Neuronal stem cell (in vitro differentiated cells): ENCODE data around the gene THAP5.

Experiments used
- DNase-seq: peaks from one replicate; pipeline ENCODE4 v3.0.0-alpha.2; 2013; ENCODE audit warnings: low spot score
- H2AFZ ChIP-seq: one replicate; pipeline ENCODE4 v1.6.1; 2013; ENCODE audit warnings: mild to moderate bottlenecking, low read length, inconsistent platforms
- H2AK5ac ChIP-seq: 2 replicates; pipeline ENCODE4 v1.6.1; 2013; ENCODE audit warnings: low read depth, mild to moderate bottlenecking, inconsistent platforms, low read length, moderate library complexity, mixed read lengths
- H2BK120ac ChIP-seq: 2 replicates; pipeline ENCODE4 v1.6.1; 2013; ENCODE audit warnings: low read depth, mild to moderate bottlenecking, inconsistent platforms, low read length, moderate library complexity, mixed read lengths
- H2BK12ac ChIP-seq: one replicate; pipeline ENCODE4 v1.6.1; 2013; ENCODE audit warnings: low read length, inconsistent platforms
- H2BK15ac ChIP-seq: 2 replicates; pipeline ENCODE4 v1.6.1; 2013; ENCODE audit warnings: mild to moderate bottlenecking, low read length, inconsistent platforms, mixed read lengths
- H2BK5ac ChIP-seq: one replicate; pipeline ENCODE4 v1.6.1; 2013; ENCODE audit warnings: inconsistent platforms, mild to moderate bottlenecking, low read length, moderate library complexity
- H3K14ac ChIP-seq: one replicate; pipeline ENCODE4 v1.6.1; 2013; ENCODE audit warnings: low read length, inconsistent platforms
- H3K18ac ChIP-seq: 2 replicates; pipeline ENCODE4 v1.6.1; 2013; ENCODE audit warnings: low read length, inconsistent platforms
- H3K23ac ChIP-seq: 2 replicates; pipeline ENCODE4 v1.6.1; 2013; ENCODE audit warnings: low read depth, mild to moderate bottlenecking, mixed read lengths, low read length, inconsistent platforms; ENCODE audit not compliant: poor library complexity
- H3K27ac ChIP-seq: replicated peaks from 3 replicates; pipeline ENCODE4 v1.5.1; 2013; ENCODE audit warnings: low read length, inconsistent platforms
- H3K27me3 ChIP-seq, 3 experiments: 2 replicates each; pipeline ENCODE4 v1.6.1; 2013; ENCODE audit warnings: low read length in 3 of 3, mild to moderate bottlenecking in 2 of 3, inconsistent platforms in 1 of 3, low read depth in 1 of 3, mixed read lengths in 1 of 3, moderate library complexity in 1 of 3; ENCODE audit not compliant: control insufficient read depth in 3 of 3, insufficient read depth in 3 of 3
- H3K36me3 ChIP-seq, 2 donors: replicated peaks in 1 of 2; 2 replicates each; pipeline ENCODE4 v1.6.1; 2013; ENCODE audit warnings: low read length in 2 of 2; ENCODE audit not compliant: control insufficient read depth in 2 of 2, insufficient read depth in 2 of 2
- H3K4ac ChIP-seq: 2 replicates; pipeline ENCODE4 v1.6.1; 2013; ENCODE audit warnings: inconsistent platforms, mild to moderate bottlenecking, low read length, moderate library complexity
- H3K4me1 ChIP-seq, 2 donors: 1 replicate in 1 of 2; 2 replicates in 1 of 2; pipeline ENCODE4 v1.6.1; 2013; ENCODE audit warnings: low read length in 2 of 2, low read depth in 1 of 2; ENCODE audit not compliant: control insufficient read depth in 2 of 2, insufficient read depth in 1 of 2
- H3K4me2 ChIP-seq: one replicate; pipeline ENCODE4 v1.6.1; 2013; ENCODE audit warnings: mild to moderate bottlenecking, low read length, inconsistent platforms; ENCODE audit not compliant: insufficient read depth, poor library complexity, severe bottlenecking
- H3K4me3 ChIP-seq, 2 donors: 2 replicates each; pipeline ENCODE4 v1.5.1; 2013; ENCODE audit warnings: low read length in 2 of 2, mild to moderate bottlenecking in 2 of 2, inconsistent platforms in 1 of 2, moderate library complexity in 1 of 2
- H3K79me1 ChIP-seq: one replicate; pipeline ENCODE4 v1.6.1; 2013; ENCODE audit warnings: low read depth, mild to moderate bottlenecking, inconsistent platforms, low read length, moderate library complexity
- H3K9ac ChIP-seq: one replicate; pipeline ENCODE4 v1.6.1; 2013; ENCODE audit warnings: mild to moderate bottlenecking, low read depth, low read length, inconsistent platforms; ENCODE audit not compliant: poor library complexity
- H3K9me3 ChIP-seq, 2 donors: replicated peaks in 1 of 2; 2 replicates each; pipeline versions ENCODE3 to v1.6.1; 2013; ENCODE audit warnings: low read length in 2 of 2, mild to moderate bottlenecking in 2 of 2, inconsistent platforms in 1 of 2, low read depth in 1 of 2, mixed read lengths in 1 of 2, moderate library complexity in 1 of 2; ENCODE audit not compliant: control insufficient read depth in 2 of 2, insufficient read depth in 1 of 2
- H4K8ac ChIP-seq: one replicate; pipeline ENCODE4 v1.6.1; 2013; ENCODE audit warnings: low read depth, mild to moderate bottlenecking, inconsistent platforms, low read length, moderate library complexity
- H4K91ac ChIP-seq: one replicate; pipeline ENCODE4 v1.6.1; 2013; ENCODE audit warnings: low read length, low read depth, mild to moderate bottlenecking, inconsistent platforms; ENCODE audit not compliant: poor library complexity
- WGBS, 2 donors: extraction: QIAGEN DNeasy Blood & Tissue Kit; methylation state at CpG; one replicate each; pipeline ENCODE4 v1.1.7; 2013; ENCODE audit warnings: missing lambda C conversion rate in 2 of 2, mixed read lengths in 1 of 2; ENCODE audit not compliant: insufficient read length in 2 of 2, insufficient replicate concordance in 1 of 2; ENCODE audit errors: extremely low coverage in 2 of 2; 5-methylcytosine and 5-hydroxymethylcytosine counted together

THAP5 gene

GRCh38 chr7:108525327-108525984 is 44.0 kb downstream of the THAP5 start:
- Histone ChIP-seq H3K9ac (peak overlapping the region; percentile 80), H3K4me1 (peaks cover 6 to 15% of the 10 kb centered on the region in 2 donors), H3K4me2 (peak overlapping the region; percentile 55), H3K27me3 (no peaks in the 10 kb centered on the region), H3K23ac (peak overlapping the region; percentile 94), H3K18ac (peak overlapping the region; percentile 96), H3K9me3 (no peaks in the 10 kb centered on the region), H2BK5ac (peak overlapping the region; percentile 94), H2BK15ac (no peak overlapping the region), H3K27ac (peak overlapping the region; percentile 95), H2BK12ac (no peak overlapping the region), H3K14ac (peak overlapping the region; percentile 65), H3K79me1 (peaks cover 1% of the 10 kb centered on the region), H2AK5ac (no peak overlapping the region), H4K8ac (no peak overlapping the region), H2AFZ (peak overlapping the region; percentile 94), H2BK120ac (no peak overlapping the region), H3K4ac (no peak overlapping the region), H3K4me3 (peak overlapping the region; percentile 71 to 85), H4K91ac (no peak overlapping the region), H3K36me3 (no peaks in the 10 kb centered on the region)
- no peak for DNase-seq
- no CpG with 5 or more reads among the region's 22 CpGs for WGBS, 2 donors

GRCh38 chr7:108522780-108523179 is 46.7 kb downstream of the THAP5 start:
- H3K4me3 ChIP-seq = no peak overlapping the region
- WGBS, 2 donors = no CpG with 5 or more reads among the region's 2 CpGs
- no peak for DNase-seq

GRCh38 chr7:108517951-108518350 is 51.6 kb downstream of the THAP5 start:
- Histone ChIP-seq H2BK120ac (no peak overlapping the region), H3K14ac (no peak overlapping the region), H3K18ac (no peak overlapping the region), H3K4me3 (no peak overlapping the region), H3K27me3 (no peaks in the 10 kb centered on the region), H3K4ac (no peak overlapping the region), H4K91ac (no peak overlapping the region), H2BK5ac (no peak overlapping the region), H2BK15ac (no peak overlapping the region), H2BK12ac (no peak overlapping the region), H2AK5ac (no peak overlapping the region), H3K4me1 (no peaks in the 10 kb centered on the region), H4K8ac (no peak overlapping the region), H3K36me3 (peaks cover 0 to 42% of the 10 kb centered on the region in 2 donors), H3K9ac (no peak overlapping the region), H3K27ac (no peak overlapping the region), H3K4me2 (no peak overlapping the region), H2AFZ (no peak overlapping the region), H3K9me3 (peaks cover 3 to 17% of the 10 kb centered on the region in 2 donors), H3K23ac (no peak overlapping the region), H3K79me1 (peaks cover 3% of the 10 kb centered on the region)
- no peak for DNase-seq
- no CpG with 5 or more reads among the region's 3 CpGs for WGBS, 2 donors

More at GRCh38 chr7:108522780-108523179, 46.7 kb downstream of the THAP5 start:
- no peak overlapping the region for H3K18ac ChIP-seq
- peaks cover 3 to 7% of the 10 kb centered on the region in 2 donors for H3K9me3 ChIP-seq
- no peak overlapping the region for H3K27ac ChIP-seq
- no peak overlapping the region for H2BK120ac ChIP-seq
- no peak overlapping the region for H3K23ac ChIP-seq
- H2BK12ac ChIP-seq = no peak overlapping the region
- peaks cover 0 to 9% of the 10 kb centered on the region in 2 donors for H3K36me3 ChIP-seq
- H4K91ac ChIP-seq = no peak overlapping the region
- H3K9ac ChIP-seq = no peak overlapping the region
- H3K4me2 ChIP-seq = no peak overlapping the region
- H3K79me1 ChIP-seq = peaks cover 1% of the 10 kb centered on the region
- peaks cover 5 to 9% of the 10 kb centered on the region in 2 donors for H3K4me1 ChIP-seq
- no peak overlapping the region for H2BK5ac ChIP-seq
- H4K8ac ChIP-seq = no peak overlapping the region
- H3K4ac ChIP-seq = no peak overlapping the region
- H2AFZ ChIP-seq = no peak overlapping the region
- H3K27me3 ChIP-seq = no peaks in the 10 kb centered on the region
- H3K14ac ChIP-seq = no peak overlapping the region
- no peak overlapping the region for H2AK5ac ChIP-seq
- no peak overlapping the region for H2BK15ac ChIP-seq

- peaks cover 2 to 60% of the 10 kb centered on the region in 2 donors for H3K36me3 ChIP-seq
- H3K27me3 ChIP-seq = no peaks in the 10 kb centered on the region
- H3K23ac ChIP-seq = no peak overlapping the region
Measured at GRCh38 chr7:108515630-108516029, 53.9 kb downstream of the THAP5 start.

More at GRCh38 chr7:108515630-108516029, 53.9 kb downstream of the THAP5 start:
- H3K4me2 ChIP-seq = no peak overlapping the region
- no peak overlapping the region for H3K27ac ChIP-seq
- no peak overlapping the region for H2BK5ac ChIP-seq
- H2BK15ac ChIP-seq = no peak overlapping the region
- no CpG with 5 or more reads among the region's 2 CpGs for WGBS, 2 donors
- no peak overlapping the region for H4K8ac ChIP-seq
- H3K4me3 ChIP-seq = no peak overlapping the region
- no peak overlapping the region for H3K4ac ChIP-seq
- H3K9me3 ChIP-seq = peaks cover 5 to 24% of the 10 kb centered on the region in 2 donors
- no peak overlapping the region for H2BK12ac ChIP-seq
- H3K18ac ChIP-seq = no peak overlapping the region
- H2BK120ac ChIP-seq = no peak overlapping the region
- no peak overlapping the region for H4K91ac ChIP-seq
- H2AK5ac ChIP-seq = no peak overlapping the region
- DNase-seq = no peak
- H3K14ac ChIP-seq = no peak overlapping the region
- no peaks in the 10 kb centered on the region for H3K4me1 ChIP-seq
- no peak overlapping the region for H2AFZ ChIP-seq
- H3K79me1 ChIP-seq = peaks cover 3% of the 10 kb centered on the region
- no peak overlapping the region for H3K9ac ChIP-seq
